H1 (cell line): ENCODE results near the gene FRMD4A. TPM values are rescaled to one million over a fixed set of nuclear protein-coding genes. Genes with fewer than 3 reads are reported as not detected.

Source experiments
- CTCF ChIA-PET: fragments of 300-600 bp; sonication (Branson Sonifier 250); formaldehyde crosslinking; loops from one replicate; lab custom pipeline; 2021; ENCODE audit not compliant: partially characterized antibody; lab: Charles Lee
- POLR2A ChIA-PET: fragments of 300-600 bp; sonication (Branson Sonifier 250); formaldehyde crosslinking; loops from one replicate; lab custom pipeline; 2021; ENCODE audit warnings: inconsistent platforms; ENCODE audit not compliant: partially characterized antibody; lab: Charles Lee
- DNase-seq, 2 experiments: peaks; one replicate each; pipeline versions ENCODE4 v3.0.0 to v3.0.0-alpha.2; 2010 to 2022; ENCODE audit warnings: low spot score in 2 of 2, low read depth in 1 of 2, mixed read lengths in 1 of 2
- FAIRE-seq: peaks from 2 replicates; lab custom pipeline; 2011; peaks lifted over from hg19 to GRCh38; lab: Jason Lieb, UNC
- H2AFZ ChIP-seq: 2 replicates; pipeline ENCODE4 v1.8.1; 2012; ENCODE audit warnings: low read length, inconsistent platforms
- H2AK5ac ChIP-seq: 2 replicates; pipeline ENCODE4 v1.6.1; 2013; ENCODE audit warnings: low read depth, low read length
- H2BK120ac ChIP-seq: replicated peaks from 2 replicates; pipeline ENCODE3; 2013; ENCODE audit warnings: low read depth, low read length, inconsistent platforms
- H2BK12ac ChIP-seq: 2 replicates; pipeline ENCODE4 v1.6.1; 2013; ENCODE audit warnings: low read depth, low read length
- H2BK15ac ChIP-seq: 2 replicates; pipeline ENCODE4 v1.6.1; 2013; ENCODE audit warnings: low read length
- H2BK20ac ChIP-seq: 2 replicates; pipeline ENCODE4 v1.6.1; 2013; ENCODE audit warnings: low read length
- H2BK5ac ChIP-seq: 2 replicates; pipeline ENCODE4 v1.6.1; 2013; ENCODE audit warnings: low read depth, low read length
- H3K14ac ChIP-seq: 2 replicates; pipeline ENCODE4 v1.6.1; 2013; ENCODE audit warnings: inconsistent platforms; ENCODE audit not compliant: insufficient read length
- H3K18ac ChIP-seq: 2 replicates; pipeline ENCODE4 v1.6.1; 2013; ENCODE audit warnings: low read length; ENCODE audit errors: extremely low read depth
- H3K23ac ChIP-seq: 2 replicates; pipeline ENCODE4 v1.6.1; 2013; ENCODE audit warnings: inconsistent platforms; ENCODE audit not compliant: insufficient read length
- H3K23me2 ChIP-seq: 2 replicates; pipeline ENCODE4 v1.6.1; 2013; ENCODE audit warnings: low read depth, low read length
- H3K27ac ChIP-seq: 2 replicates; pipeline ENCODE4 v1.6.1; 2011; ENCODE audit warnings: low read depth, low read length, inconsistent platforms
- H3K27me3 ChIP-seq, 4 experiments: replicated peaks in 1 of 4; 1 replicate in 1 of 4; 2 replicates in 3 of 4; pipeline versions ENCODE4 v1.6.1 to v1.8.1; 2011 to 2013; ENCODE audit warnings: low read length in 3 of 4, mild to moderate bottlenecking in 3 of 4, inconsistent platforms in 2 of 4, mixed read lengths in 2 of 4, moderate library complexity in 1 of 4; ENCODE audit not compliant: control insufficient read depth in 3 of 4, insufficient read depth in 3 of 4; ENCODE audit errors: extremely low read depth in 1 of 4
- H3K36me3 ChIP-seq, 4 experiments: 2 replicates each; pipeline versions ENCODE4 v1.6.1 to v1.8.1; 2011 to 2013; ENCODE audit warnings: mild to moderate bottlenecking in 4 of 4, low read length in 3 of 4, moderate library complexity in 2 of 4, control low read depth in 1 of 4, inconsistent platforms in 1 of 4; ENCODE audit not compliant: insufficient read depth in 4 of 4, control insufficient read depth in 2 of 4
- H3K4ac ChIP-seq: replicated peaks from 2 replicates; pipeline ENCODE3; 2013; ENCODE audit warnings: low read length, low read depth, mixed read lengths, inconsistent platforms; ENCODE audit not compliant: insufficient read length
- H3K4me1 ChIP-seq, 4 experiments: replicated peaks in 1 of 4; 1 replicate in 1 of 4; 2 replicates in 3 of 4; pipeline versions ENCODE4 v1.6.1 to v1.8.1; 2011 to 2013; ENCODE audit warnings: low read length in 3 of 4, inconsistent platforms in 2 of 4, mixed read lengths in 1 of 4; ENCODE audit not compliant: insufficient read depth in 4 of 4, control insufficient read depth in 3 of 4
- H3K4me2 ChIP-seq, 2 experiments: 2 replicates each; pipeline versions ENCODE4 v1.6.1 to v1.8.1; 2011 to 2013; ENCODE audit warnings: low read depth in 2 of 2, low read length in 2 of 2, control low read depth in 1 of 2, inconsistent platforms in 1 of 2, mild to moderate bottlenecking in 1 of 2; ENCODE audit not compliant: insufficient read depth in 1 of 2
- H3K4me3 ChIP-seq, 4 experiments: fragments of 200-600, 300-600 bp in 1 of 4; sonication (generic), shearing (Covaris generic), sonication (Bioruptor Twin) in 1 of 4; 2 replicates each; pipeline versions ENCODE4 v1.5.1 to v1.8.1; 2011 to 2016; ENCODE audit warnings: low read length in 4 of 4, low read depth in 3 of 4, control low read depth in 2 of 4, inconsistent platforms in 2 of 4, mild to moderate bottlenecking in 2 of 4, mixed read lengths in 1 of 4, moderate library complexity in 1 of 4; ENCODE audit not compliant: insufficient read depth in 2 of 4; ENCODE audit errors: extremely low read depth in 1 of 4
- H3K56ac ChIP-seq: replicated peaks from 2 replicates; pipeline ENCODE3; 2013; ENCODE audit warnings: low read depth, mild to moderate bottlenecking, mixed read lengths, low read length, inconsistent platforms; ENCODE audit not compliant: insufficient read length
- H3K79me1 ChIP-seq: 2 replicates; pipeline ENCODE4 v1.6.1; 2013; ENCODE audit warnings: low read depth, low read length, control low read depth
- H3K79me2 ChIP-seq, 2 experiments: 2 replicates each; pipeline versions ENCODE4 v1.6.1 to v1.8.1; 2012 to 2013; ENCODE audit warnings: low read length in 2 of 2, mild to moderate bottlenecking in 2 of 2, inconsistent platforms in 1 of 2; ENCODE audit not compliant: insufficient read depth in 2 of 2, control insufficient read depth in 1 of 2
- H3K9ac ChIP-seq, 4 experiments: replicated peaks in 1 of 4; 1 replicate in 1 of 4; 2 replicates in 3 of 4; pipeline versions ENCODE4 v1.6.1 to v1.8.1; 2011 to 2013; ENCODE audit warnings: low read depth in 3 of 4, low read length in 3 of 4, control low read depth in 2 of 4, mild to moderate bottlenecking in 2 of 4, moderate library complexity in 2 of 4, inconsistent platforms in 1 of 4; ENCODE audit errors: extremely low read depth in 1 of 4
- H3K9me3 ChIP-seq, 2 experiments: 2 replicates each; pipeline versions ENCODE4 v1.6.1 to v1.8.1; 2012 to 2013; ENCODE audit warnings: mild to moderate bottlenecking in 2 of 2, moderate library complexity in 2 of 2, control low read depth in 1 of 2, inconsistent platforms in 1 of 2, low read depth in 1 of 2, low read length in 1 of 2, mixed read lengths in 1 of 2; ENCODE audit not compliant: insufficient read depth in 2 of 2
- H4K20me1 ChIP-seq, 2 experiments: replicated peaks in 1 of 2; 2 replicates each; pipeline versions ENCODE3 to v1.8.1; 2011 to 2013; ENCODE audit warnings: inconsistent platforms in 2 of 2, low read length in 2 of 2, mild to moderate bottlenecking in 1 of 2; ENCODE audit not compliant: insufficient read depth in 2 of 2, control insufficient read depth in 1 of 2
- H4K5ac ChIP-seq: 2 replicates; pipeline ENCODE4 v1.6.1; 2013; ENCODE audit warnings: low read length, low read depth, mixed read lengths, inconsistent platforms; ENCODE audit not compliant: insufficient read length
- H4K8ac ChIP-seq: 2 replicates; pipeline ENCODE4 v1.8.0; 2013; ENCODE audit warnings: mild to moderate bottlenecking, moderate library complexity, low read length, inconsistent platforms; ENCODE audit not compliant: insufficient read depth; ENCODE audit errors: extremely low read depth
- H4K91ac ChIP-seq: replicated peaks from 2 replicates; pipeline ENCODE3; 2013; ENCODE audit warnings: low read length, mixed read lengths, inconsistent platforms; ENCODE audit not compliant: insufficient read length
- BCL11A ChIP-seq, 2 experiments: IDR thresholded peaks; one replicate each; pipeline ENCODE4 v1.6.1; 2011; ENCODE audit warnings: low read depth in 2 of 2, low read length in 2 of 2, mild to moderate bottlenecking in 2 of 2
- EZH2 ChIP-seq: fragments of 200-600 bp; sonication (generic); IDR thresholded peaks from 2 replicates; pipeline ENCODE4 v1.7.1; 2012; ENCODE audit warnings: low read depth, mild to moderate bottlenecking, moderate library complexity, low read length, inconsistent platforms; ENCODE audit not compliant: severe bottlenecking
- FOSL1 ChIP-seq: IDR thresholded peaks from 2 replicates; pipeline ENCODE4 v1.6.1; 2011; ENCODE audit warnings: mild to moderate bottlenecking, low read depth, low read length, moderate library complexity; ENCODE audit not compliant: insufficient read depth
- KDM5A ChIP-seq: fragments of 200-600 bp; IDR thresholded peaks from 2 replicates; pipeline ENCODE4 v1.7.1; 2012; ENCODE audit warnings: mild to moderate bottlenecking, low read length, inconsistent platforms, mixed read lengths
- RBBP5 ChIP-seq: IDR thresholded peaks from 2 replicates; pipeline ENCODE4 v1.7.1; 2012; ENCODE audit warnings: low read depth, mild to moderate bottlenecking, inconsistent platforms, low read length, moderate library complexity, borderline replicate concordance
- SIRT6 ChIP-seq: IDR thresholded peaks from one replicate; pipeline ENCODE4 v1.7.1; 2012; ENCODE audit warnings: low read length, inconsistent platforms
- SIX5 ChIP-seq: IDR thresholded peaks from 2 replicates; pipeline ENCODE4 v1.6.1; 2011; ENCODE audit warnings: mild to moderate bottlenecking, low read depth, low read length
- SP4 ChIP-seq: IDR thresholded peaks from 2 replicates; pipeline ENCODE4 v1.6.1; 2012; ENCODE audit warnings: low read length, inconsistent platforms
- ZNF274 ChIP-seq: IDR thresholded peaks from 2 replicates; pipeline ENCODE4 v1.7.0; 2012; ENCODE audit warnings: low read length, borderline replicate concordance; ENCODE audit errors: extremely low read depth
- WGBS, 2 experiments: shearing (Covaris generic) in 1 of 2; methylation state at CpG; one replicate each; pipeline versions ENCODE4 v1.1.6 to v1.1.7; 2013 to 2015; ENCODE audit warnings: low lambda C conversion rate in 2 of 2, mixed read lengths in 2 of 2, inconsistent platforms in 1 of 2, low coverage in 1 of 2, missing lambda C conversion rate in 1 of 2; ENCODE audit not compliant: insufficient replicate concordance in 2 of 2, insufficient coverage in 1 of 2, insufficient read length in 1 of 2; ENCODE audit errors: extremely low coverage in 1 of 2, missing lambda C conversion rate in 1 of 2; 5-methylcytosine and 5-hydroxymethylcytosine counted together
- polyA plus RNA-seq, 7 experiments: library from polyadenylated mRNA; depleted of rRNA in 3 of 7; stranded (reverse) in 5 of 7; unstranded in 2 of 7; fragments of >200 nt in 5 of 7; fragments of 200-250 nt in 2 of 7; gene quantifications; 1 replicate in 5 of 7; 2 replicates in 1 of 7; 4 replicates in 1 of 7; pipeline versions ENCODE4 v1.2.1 to v1.2.3, GENCODE V29; 2011 to 2013; ENCODE audit warnings: missing spikeins in 2 of 7, mixed read lengths in 2 of 7
- total RNA-seq: library from RNA; stranded (reverse); fragmentation: NEBNext Ultra II Directional; extraction: Animal tissue kit (Norgen Biotek cat#: 25700); gene quantifications from 2 replicates; pipeline ENCODE4 v1.2.1, GENCODE V29; 2021
- TF ChIP-seq, protein P1 (sequence below): IDR thresholded peaks from 2 replicates; pipeline ENCODE4 v1.6.1; 2011; ENCODE audit warnings: low read length, improper control_type of control experiment

The FRMD4A gene
- total and polyA plus RNA-seq, 2 of the 8 experiments (the other 6 are each of a cell fraction or from before 2014, with no cell fraction given), result 38.6 to 39.6 TPM

DNA sequence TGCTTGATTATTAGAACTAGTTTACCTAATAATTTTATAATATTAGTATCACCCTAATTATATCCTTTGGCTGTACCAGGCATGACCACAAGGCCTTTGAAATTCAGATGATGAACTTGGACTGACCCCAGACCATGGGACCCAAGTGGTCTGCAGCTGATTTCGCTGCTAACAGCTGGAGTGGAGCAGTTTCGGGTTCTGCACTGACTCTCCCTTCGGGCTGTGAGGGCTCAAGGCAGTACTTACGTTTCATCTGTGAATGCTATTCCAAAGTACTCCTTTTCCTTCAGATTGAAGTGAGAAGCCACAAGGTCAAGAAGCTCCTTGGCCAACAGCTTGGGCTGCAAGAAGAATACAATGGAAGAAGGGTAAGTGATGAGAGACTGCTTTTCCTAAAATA lies 520.2 kb downstream of the FRMD4A start:
- H2BK5ac ChIP-seq, result no peak overlapping the region
- H3K4me2 ChIP-seq, result no peak overlapping the region
- peaks cover 2 to 16% (median 10%) of the 10 kb centered on the region in 4 experiments for H3K4me1 ChIP-seq
- no peak overlapping the region for H2AK5ac ChIP-seq
- H3K79me2 ChIP-seq, result no peaks in the 10 kb centered on the region
- H2BK12ac ChIP-seq, result no peak overlapping the region
- no peak overlapping the region for H3K4ac ChIP-seq
- DNase-seq, result no peak
- no peak overlapping the region for H2AFZ ChIP-seq
- no peak overlapping the region for H2BK120ac ChIP-seq
- H3K56ac ChIP-seq, result no peak overlapping the region
- CTCF ChIA-PET, result interaction anchor here (1.3 kb wide), 1 partner anchor 132 kb away, joined by 3 read pairs; no protein-coding TSS in a partner anchor
- H3K14ac ChIP-seq, result no peak overlapping the region
- H4K5ac ChIP-seq, result no peak overlapping the region
- peak overlapping the region; percentile 7; the same call in 1 of the 2 replicates for H4K8ac ChIP-seq
- H2BK20ac ChIP-seq, result no peak overlapping the region
- H4K91ac ChIP-seq, result no peak overlapping the region
- H3K27ac ChIP-seq, result no peak overlapping the region
- H3K23me2 ChIP-seq, result 0 out of 2 replicates have a peak, but pooled peaks cover 2% of the 10 kb centered on the region
- no peak overlapping the region for H3K23ac ChIP-seq
- no peak overlapping the region for H2BK15ac ChIP-seq
- WGBS, 2 experiments, result 89% methylated on average over 4 of the region's 4 CpGs; no CpG with 5 or more reads in 1 of the 2 experiments
- no peaks in the 10 kb centered on the region for H3K9me3 ChIP-seq
- POLR2A ChIA-PET, result interaction anchor here (0.8 to 1.6 kb wide), 2 partner anchors 17 to 375 kb away, joined by 3 to 4 read pairs; no protein-coding TSS in a partner anchor
- FAIRE-seq, result no peak
- H4K20me1 ChIP-seq, result no peaks in the 10 kb centered on the region
- H3K9ac ChIP-seq, result no peak overlapping the region
- no peak overlapping the region for H3K18ac ChIP-seq
- no peaks in the 10 kb centered on the region for H3K36me3 ChIP-seq
- H3K27me3 ChIP-seq, result no peaks in the 10 kb centered on the region
- 0 out of 2 replicates have a peak, but pooled peaks cover 4% of the 10 kb centered on the region for H3K79me1 ChIP-seq
- TF ChIP-seq SIRT6 (no peak), SIX5 (no peak), FOSL1 (no peak), KDM5A (no peak), BCL11A (IDR thresholded peaks at IDR 0.05; ENCODE audit: low read depth in 2 of 2, low read length in 2 of 2) (no peak), SP4 (no peak), RBBP5 (no peak), ZNF274 (no peak), EZH2 (no peak)
- TF ChIP-seq, protein P1, sequence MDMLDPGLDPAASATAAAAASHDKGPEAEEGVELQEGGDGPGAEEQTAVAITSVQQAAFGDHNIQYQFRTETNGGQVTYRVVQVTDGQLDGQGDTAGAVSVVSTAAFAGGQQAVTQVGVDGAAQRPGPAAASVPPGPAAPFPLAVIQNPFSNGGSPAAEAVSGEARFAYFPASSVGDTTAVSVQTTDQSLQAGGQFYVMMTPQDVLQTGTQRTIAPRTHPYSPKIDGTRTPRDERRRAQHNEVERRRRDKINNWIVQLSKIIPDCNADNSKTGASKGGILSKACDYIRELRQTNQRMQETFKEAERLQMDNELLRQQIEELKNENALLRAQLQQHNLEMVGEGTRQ, result no peak
- H3K4me3 ChIP-seq, result no peak overlapping the region; a peak in 2 of 8 replicates
